Panc1 (cell line): ENCODE data around the gene MGST2.

Experiments
- POLR2AphosphoS5 ChIP-seq: IDR thresholded peaks from 2 replicates; pipeline ENCODE4 v1.6.1; 2012; ENCODE audit warnings: mild to moderate bottlenecking, low read depth, low read length, moderate library complexity
- SIN3A ChIP-seq: IDR thresholded peaks from 2 replicates; pipeline ENCODE4 v1.6.1; 2012; ENCODE audit warnings: low read depth, mild to moderate bottlenecking, low read length, moderate library complexity, borderline replicate concordance; ENCODE audit not compliant: insufficient read depth
- TCF7L2 ChIP-seq: IDR thresholded peaks from 2 replicates; pipeline ENCODE4 v1.6.1; 2011; ENCODE audit warnings: mild to moderate bottlenecking, low read depth, low read length, inconsistent platforms
- TF ChIP-seq, protein P1 (sequence below), 2 experiments: IDR thresholded peaks; 2 replicates each; pipeline ENCODE4 v1.6.1; 2011 to 2012; ENCODE audit warnings: low read depth in 2 of 2, control low read depth in 1 of 2, low read length in 1 of 2, mild to moderate bottlenecking in 1 of 2, moderate library complexity in 1 of 2; ENCODE audit not compliant: insufficient read depth in 1 of 2
- TF ChIP-seq, protein P2 (sequence below): fragments of 450-650 bp; IDR thresholded peaks from 2 replicates; pipeline ENCODE4 v1.5.1; 2017; ENCODE audit warnings: mild to moderate bottlenecking

GRCh38 chr4:139721789-139722188 is 56.2 kb downstream of the MGST2 start:
- TF ChIP-seq, protein P1, sequence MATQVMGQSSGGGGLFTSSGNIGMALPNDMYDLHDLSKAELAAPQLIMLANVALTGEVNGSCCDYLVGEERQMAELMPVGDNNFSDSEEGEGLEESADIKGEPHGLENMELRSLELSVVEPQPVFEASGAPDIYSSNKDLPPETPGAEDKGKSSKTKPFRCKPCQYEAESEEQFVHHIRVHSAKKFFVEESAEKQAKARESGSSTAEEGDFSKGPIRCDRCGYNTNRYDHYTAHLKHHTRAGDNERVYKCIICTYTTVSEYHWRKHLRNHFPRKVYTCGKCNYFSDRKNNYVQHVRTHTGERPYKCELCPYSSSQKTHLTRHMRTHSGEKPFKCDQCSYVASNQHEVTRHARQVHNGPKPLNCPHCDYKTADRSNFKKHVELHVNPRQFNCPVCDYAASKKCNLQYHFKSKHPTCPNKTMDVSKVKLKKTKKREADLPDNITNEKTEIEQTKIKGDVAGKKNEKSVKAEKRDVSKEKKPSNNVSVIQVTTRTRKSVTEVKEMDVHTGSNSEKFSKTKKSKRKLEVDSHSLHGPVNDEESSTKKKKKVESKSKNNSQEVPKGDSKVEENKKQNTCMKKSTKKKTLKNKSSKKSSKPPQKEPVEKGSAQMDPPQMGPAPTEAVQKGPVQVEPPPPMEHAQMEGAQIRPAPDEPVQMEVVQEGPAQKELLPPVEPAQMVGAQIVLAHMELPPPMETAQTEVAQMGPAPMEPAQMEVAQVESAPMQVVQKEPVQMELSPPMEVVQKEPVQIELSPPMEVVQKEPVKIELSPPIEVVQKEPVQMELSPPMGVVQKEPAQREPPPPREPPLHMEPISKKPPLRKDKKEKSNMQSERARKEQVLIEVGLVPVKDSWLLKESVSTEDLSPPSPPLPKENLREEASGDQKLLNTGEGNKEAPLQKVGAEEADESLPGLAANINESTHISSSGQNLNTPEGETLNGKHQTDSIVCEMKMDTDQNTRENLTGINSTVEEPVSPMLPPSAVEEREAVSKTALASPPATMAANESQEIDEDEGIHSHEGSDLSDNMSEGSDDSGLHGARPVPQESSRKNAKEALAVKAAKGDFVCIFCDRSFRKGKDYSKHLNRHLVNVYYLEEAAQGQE (IDR thresholded peaks at IDR 0.05; ENCODE audit: insufficient read depth in 1 of 2, low read depth in 2 of 2, low read length in 1 of 2) = no peak
- TF ChIP-seq, protein P2, sequence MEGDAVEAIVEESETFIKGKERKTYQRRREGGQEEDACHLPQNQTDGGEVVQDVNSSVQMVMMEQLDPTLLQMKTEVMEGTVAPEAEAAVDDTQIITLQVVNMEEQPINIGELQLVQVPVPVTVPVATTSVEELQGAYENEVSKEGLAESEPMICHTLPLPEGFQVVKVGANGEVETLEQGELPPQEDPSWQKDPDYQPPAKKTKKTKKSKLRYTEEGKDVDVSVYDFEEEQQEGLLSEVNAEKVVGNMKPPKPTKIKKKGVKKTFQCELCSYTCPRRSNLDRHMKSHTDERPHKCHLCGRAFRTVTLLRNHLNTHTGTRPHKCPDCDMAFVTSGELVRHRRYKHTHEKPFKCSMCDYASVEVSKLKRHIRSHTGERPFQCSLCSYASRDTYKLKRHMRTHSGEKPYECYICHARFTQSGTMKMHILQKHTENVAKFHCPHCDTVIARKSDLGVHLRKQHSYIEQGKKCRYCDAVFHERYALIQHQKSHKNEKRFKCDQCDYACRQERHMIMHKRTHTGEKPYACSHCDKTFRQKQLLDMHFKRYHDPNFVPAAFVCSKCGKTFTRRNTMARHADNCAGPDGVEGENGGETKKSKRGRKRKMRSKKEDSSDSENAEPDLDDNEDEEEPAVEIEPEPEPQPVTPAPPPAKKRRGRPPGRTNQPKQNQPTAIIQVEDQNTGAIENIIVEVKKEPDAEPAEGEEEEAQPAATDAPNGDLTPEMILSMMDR = no peak
- no peak for TF ChIP-seq POLR2AphosphoS5
- TF ChIP-seq SIN3A = no peak
- no peak for TF ChIP-seq TCF7L2
